Measurements from ENCODE around the gene GPX4. TPM values are rescaled to one million over a fixed set of nuclear protein-coding genes. Genes with fewer than 3 reads are reported as not detected.

GPX4 gene
- total RNA-seq, 1 donor from 2014 or later, result 920 TPM

- DNase-seq (ENCODE audit: low spot score), result no peak
Measured at GRCh38 chr19:1068009-1069001, 35.5 kb upstream of the GPX4 start.

DNA sequence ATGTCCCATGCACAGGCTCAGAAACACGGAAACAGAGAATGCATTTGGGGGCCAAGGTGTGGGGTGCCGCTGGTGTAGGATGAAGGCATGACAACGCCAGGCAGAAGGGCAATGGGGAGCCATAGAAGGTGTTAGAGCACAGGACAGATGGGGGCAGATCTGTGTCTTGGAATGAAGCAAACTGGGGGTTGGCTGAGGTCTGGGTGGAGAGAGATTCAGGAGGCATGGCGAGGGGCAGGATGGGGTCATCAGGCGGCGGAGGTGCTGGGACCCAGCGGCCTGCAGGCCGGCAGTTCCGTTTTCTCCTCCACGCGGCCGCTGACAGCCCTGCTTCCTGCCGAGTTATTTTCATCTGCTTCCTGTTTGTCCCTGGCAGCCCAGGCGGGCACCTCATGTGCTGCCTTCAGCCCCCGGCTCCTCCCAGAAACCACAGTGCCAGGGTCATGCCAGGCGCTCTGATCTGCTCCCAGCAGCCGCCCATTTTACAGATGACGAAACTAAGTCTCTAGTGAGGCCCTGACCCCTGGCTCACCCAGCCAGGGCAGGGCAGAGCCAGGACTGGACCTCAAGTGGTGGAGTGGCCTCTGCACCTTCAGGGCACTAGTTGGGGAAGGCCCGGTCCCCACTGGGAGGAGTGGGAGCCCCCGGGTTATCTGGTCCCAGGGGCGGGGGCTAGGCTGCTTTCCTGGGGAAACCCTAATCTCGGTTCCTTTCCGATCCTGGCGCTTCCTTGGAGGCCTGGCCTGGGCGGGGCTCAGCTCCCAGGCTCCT lies 34.6 kb upstream of the GPX4 start:
- no peak for DNase-seq (ENCODE audit: low spot score)

- DNase-seq (ENCODE audit: low spot score), result no peak
Measured at GRCh38 chr19:1070576-1070930, 33.2 kb upstream of the GPX4 start.

GRCh38 chr19:1070931-1071791 lies 32.6 kb upstream of the GPX4 start:
- no peak for DNase-seq (ENCODE audit: low spot score)

- DNase-seq (ENCODE audit: low spot score), result no peak
Measured at GRCh38 chr19:1072371-1073015, 31.3 kb upstream of the GPX4 start.

DNA sequence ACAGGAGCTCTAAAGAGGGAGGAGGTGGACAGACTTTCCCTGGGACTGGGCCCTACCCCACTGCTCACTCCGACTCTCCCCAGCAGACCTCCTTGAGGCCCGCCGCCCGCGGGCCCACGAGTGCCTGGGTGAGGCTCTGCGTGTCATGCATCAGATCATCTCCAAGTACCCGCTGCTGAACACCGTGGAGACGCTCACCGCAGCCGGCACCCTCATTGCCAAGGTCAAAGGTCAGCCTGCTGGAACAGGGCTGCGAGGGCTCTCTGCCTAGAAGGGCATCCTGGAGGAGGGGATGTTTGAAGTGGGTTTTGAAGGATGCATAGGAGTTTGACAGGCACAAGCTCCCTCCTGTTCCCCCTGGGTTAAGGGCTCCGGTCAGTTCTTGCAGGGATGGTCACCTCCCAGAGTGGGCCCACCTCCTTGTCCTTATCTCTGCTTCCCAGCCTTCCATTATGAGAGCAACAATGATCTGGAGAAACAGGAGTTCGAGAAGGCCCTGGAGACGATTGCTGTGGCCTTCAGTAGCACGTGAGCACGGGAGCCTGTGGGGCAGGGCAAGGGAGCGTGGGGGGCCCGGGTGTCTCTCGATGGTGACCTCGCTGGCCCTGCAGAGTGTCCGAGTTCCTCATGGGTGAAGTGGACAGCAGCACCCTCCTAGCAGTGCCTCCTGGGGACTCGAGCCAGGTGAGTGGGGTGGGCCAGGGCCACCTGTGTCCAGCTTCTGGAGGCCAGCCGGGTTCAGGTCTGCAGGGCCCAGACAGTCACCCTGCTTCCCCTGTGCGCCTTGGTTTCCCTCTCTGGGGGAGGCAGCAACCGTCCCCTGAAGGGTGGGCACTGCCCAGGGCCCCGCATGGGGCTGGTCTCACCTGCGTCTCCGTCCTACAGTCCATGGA lies 30.5 kb upstream of the GPX4 start:
- no peak for DNase-seq (ENCODE audit: low spot score)

DNA sequence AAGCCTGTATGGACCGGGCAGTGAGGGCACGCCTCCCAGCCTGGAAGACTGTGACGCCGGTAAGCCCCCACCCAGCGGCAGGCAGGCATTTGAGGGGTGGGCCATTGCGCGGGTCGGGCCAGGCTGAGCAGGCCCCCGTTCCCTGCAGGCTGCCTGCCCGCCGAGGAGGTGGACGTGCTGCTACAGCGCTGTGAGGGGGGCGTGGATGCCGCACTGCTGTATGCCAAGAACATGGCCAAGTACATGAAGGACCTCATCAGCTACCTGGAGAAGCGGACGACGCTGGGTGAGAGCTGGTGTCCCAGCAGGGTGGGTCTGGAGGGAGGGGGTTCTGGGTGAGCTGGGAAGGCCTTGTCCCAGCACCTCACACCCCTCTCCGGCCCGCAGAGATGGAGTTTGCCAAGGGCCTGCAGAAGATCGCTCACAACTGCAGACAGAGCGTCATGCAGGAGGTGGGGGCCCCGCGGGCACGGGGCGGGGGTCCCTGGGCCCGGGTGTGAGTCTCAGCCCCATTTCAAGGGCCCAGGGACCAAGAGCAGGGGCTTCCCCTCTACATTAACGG lies 29.8 kb upstream of the GPX4 start:
- DNase-seq (ENCODE audit: low spot score), result no peak

DNA sequence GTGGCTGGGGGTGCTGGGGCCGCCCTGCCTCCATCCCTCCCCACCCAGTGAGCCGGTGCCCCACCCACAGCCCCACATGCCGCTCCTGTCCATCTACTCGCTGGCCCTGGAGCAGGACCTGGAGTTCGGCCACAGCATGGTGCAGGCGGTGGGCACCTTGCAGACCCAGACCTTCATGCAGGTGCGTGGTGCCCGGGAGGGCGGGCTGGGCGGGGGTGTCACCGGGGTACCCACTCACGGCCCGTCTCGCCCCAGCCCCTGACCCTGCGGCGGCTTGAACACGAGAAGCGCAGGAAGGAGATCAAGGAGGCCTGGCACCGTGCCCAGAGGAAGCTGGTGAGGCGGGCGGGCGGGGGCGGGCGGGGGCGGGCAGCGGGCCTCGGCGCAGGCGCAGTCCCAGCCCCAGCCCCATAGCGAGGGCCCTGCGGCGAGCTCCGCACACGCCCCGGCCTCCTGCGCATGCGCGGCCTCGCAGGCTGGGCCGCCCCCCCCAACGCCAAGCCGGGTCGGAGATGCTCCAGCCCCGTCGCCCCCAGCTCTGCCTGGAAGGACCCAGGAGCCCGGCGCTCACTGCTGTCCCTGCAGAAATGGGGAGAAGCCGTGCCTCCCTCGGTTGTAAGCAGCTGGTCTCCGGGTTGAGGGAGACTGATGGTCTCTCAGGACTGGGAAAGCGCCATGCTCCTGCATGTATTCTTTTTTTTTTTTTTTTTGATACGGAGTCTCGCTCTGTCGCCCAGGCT lies 29.1 kb upstream of the GPX4 start:
- peak; percentile 94 for DNase-seq (ENCODE audit: low spot score)

- DNase-seq (ENCODE audit: low spot score), result no peak
Measured at GRCh38 chr19:1076046-1076386, 27.8 kb upstream of the GPX4 start.

DNA sequence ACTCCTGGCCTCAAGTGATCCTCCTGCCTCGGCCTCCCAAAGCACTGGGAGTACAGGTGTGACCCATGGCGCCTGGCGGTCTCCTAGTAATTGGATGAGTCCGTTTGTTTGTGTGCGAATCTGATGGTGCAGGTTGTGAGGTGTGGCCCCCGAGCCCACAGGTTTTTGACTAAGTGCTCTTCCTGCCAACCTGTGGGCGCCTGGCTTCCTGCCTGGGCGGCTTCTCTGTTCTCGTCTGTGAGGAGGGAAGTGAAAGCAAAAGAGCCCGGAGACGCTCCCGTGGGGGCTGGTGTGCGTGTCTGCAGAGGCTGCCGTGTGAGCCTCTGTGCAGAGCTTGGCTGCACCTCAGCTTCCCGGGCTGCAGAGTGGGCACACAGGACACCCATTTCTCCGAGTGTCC lies 26.8 kb upstream of the GPX4 start:
- no peak for DNase-seq (ENCODE audit: low spot score)

DNA sequence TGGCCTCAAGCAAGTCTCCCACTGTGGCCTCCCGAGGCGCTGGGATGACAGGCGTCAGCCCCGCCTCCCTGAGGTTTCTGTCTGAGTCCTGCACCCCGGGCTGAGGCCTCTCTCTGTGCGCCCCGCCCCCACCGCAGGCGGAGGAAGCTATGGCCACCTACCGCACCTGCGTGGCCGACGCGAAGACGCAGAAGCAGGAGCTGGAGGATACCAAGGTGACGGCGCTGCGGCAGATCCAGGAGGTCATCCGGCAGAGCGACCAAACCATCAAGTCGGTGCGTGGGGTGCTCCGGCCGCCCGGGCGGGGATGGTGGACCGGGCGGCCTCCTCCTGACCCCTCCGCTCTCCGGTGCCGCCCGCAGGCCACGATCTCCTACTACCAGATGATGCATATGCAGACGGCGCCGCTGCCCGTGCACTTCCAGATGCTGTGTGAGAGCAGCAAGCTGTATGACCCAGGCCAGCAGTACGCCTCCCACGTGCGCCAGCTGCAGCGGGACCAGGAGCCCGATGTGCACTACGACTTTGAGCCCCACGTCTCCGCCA lies 24.2 kb upstream of the GPX4 start:
- DNase-seq (ENCODE audit: low spot score), result no peak

- no peak for DNase-seq (ENCODE audit: low spot score)
Measured at GRCh38 chr19:1080360-1081161, 23.2 kb upstream of the GPX4 start.

GRCh38 chr19:1081301-1082164 lies 22.3 kb upstream of the GPX4 start:
- DNase-seq (ENCODE audit: low spot score), result no peak

- DNase-seq (ENCODE audit: low spot score), result no peak
Measured at GRCh38 chr19:1082165-1082927, 21.4 kb upstream of the GPX4 start.

DNA sequence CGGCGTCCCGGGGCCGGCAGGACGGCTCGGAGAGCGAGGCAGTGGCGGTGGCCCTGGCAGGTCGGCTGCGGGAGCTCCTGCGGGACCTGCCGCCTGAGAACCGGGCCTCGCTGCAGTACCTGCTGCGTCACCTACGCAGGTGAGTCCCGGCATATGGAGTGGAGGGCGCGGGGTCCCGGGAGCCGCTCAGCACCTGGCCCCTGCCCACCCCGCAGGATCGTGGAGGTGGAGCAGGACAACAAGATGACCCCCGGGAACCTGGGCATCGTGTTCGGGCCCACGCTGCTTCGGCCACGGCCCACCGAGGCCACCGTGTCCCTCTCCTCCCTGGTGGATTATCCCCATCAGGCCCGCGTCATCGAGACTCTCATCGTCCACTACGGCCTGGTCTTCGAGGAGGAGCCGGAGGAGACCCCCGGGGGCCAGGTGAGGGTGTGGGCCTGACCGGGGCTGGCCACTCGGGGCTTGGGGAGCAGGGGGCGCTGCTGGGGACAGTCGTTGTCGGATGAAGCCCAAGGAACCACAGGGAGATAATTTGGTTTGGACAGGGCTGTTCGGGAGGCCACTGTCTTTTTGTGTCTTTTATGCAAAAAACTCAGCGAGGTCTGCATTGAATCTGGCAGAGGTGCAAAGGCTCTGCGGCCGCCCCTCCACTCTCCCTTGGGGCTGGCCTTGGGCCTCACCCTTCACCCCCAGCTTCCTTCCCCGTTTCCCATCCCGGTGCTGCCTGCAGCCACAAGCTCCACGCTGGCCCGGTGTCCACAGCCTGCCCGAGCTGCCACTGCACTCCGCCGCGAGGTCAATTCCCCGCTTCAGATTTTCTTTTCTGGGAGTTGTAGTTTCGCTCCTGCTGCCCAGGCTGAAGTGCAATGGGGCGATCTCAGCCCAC lies 20.6 kb upstream of the GPX4 start:
- DNase-seq (ENCODE audit: low spot score), result no peak
